HEK293T (cell line): ENCODE results near the gene SPATA13.
"Not testable (repeated sequence)": the region's sequence is repeated elsewhere in the genome, so short reads cannot be mapped to it uniquely, and the experiment has no call there.

Experiments
- CTCF ChIA-PET: fragments of 350-600 bp; formaldehyde crosslinking; extraction: SDS; loops from one replicate; lab custom pipeline; 2021; ENCODE audit warnings: antibody characterized with exemption, inconsistent platforms; lab: Yijun Ruan, JAX
- POLR2A ChIA-PET: fragments of 350-600 bp; formaldehyde crosslinking; extraction: SDS; loops from one replicate; lab custom pipeline; 2020; ENCODE audit warnings: antibody characterized with exemption, inconsistent platforms; lab: Yijun Ruan, JAX
- DNase-seq: peaks from one replicate; pipeline ENCODE4 v3.0.0; 2012; ENCODE audit warnings: mixed read lengths; ENCODE audit errors: extremely low spot score
- ARNT ChIP-seq: fragments of 450-650 bp; IDR thresholded peaks from 2 replicates; pipeline ENCODE4 v1.6.1; 2017; ENCODE audit warnings: mild to moderate bottlenecking
- BHLHE40 ChIP-seq: fragments of 450-650 bp; IDR thresholded peaks from 2 replicates; pipeline ENCODE4 v1.6.1; 2016; ENCODE audit warnings: mild to moderate bottlenecking, moderate library complexity, borderline replicate concordance
- CTBP1 ChIP-seq: fragments of 450-650 bp; IDR thresholded peaks from 2 replicates; pipeline ENCODE4 v1.6.1; 2016; ENCODE audit warnings: borderline replicate concordance
- ELF4 ChIP-seq: fragments of 450-650 bp; IDR thresholded peaks from 2 replicates; pipeline ENCODE4 v1.6.1; 2017; ENCODE audit warnings: antibody characterized with exemption
- FOXA1 ChIP-seq: fragments of 450-650 bp; IDR thresholded peaks from 2 replicates; pipeline ENCODE4 v1.6.1; 2016; ENCODE audit warnings: mild to moderate bottlenecking
- FOXK2 ChIP-seq: fragments of 450-650 bp; IDR thresholded peaks from 2 replicates; pipeline ENCODE4 v1.6.1; 2016; ENCODE audit warnings: mild to moderate bottlenecking
- FOXM1 ChIP-seq: fragments of 450-650 bp; IDR thresholded peaks from 2 replicates; pipeline ENCODE4 v1.6.1; 2017; ENCODE audit warnings: mild to moderate bottlenecking, borderline replicate concordance
- HDGF ChIP-seq: fragments of 450-650 bp; IDR thresholded peaks from 2 replicates; pipeline ENCODE4 v1.6.1; 2017; ENCODE audit warnings: antibody characterized with exemption, borderline replicate concordance
- L3MBTL2 ChIP-seq: fragments of 450-650 bp; conservative IDR thresholded peaks from 2 replicates; pipeline ENCODE4 v1.6.1; 2016; ENCODE audit warnings: mild to moderate bottlenecking
- LEF1 ChIP-seq: fragments of 450-650 bp; IDR thresholded peaks from 2 replicates; pipeline ENCODE4 v1.6.1; 2017; ENCODE audit warnings: mild to moderate bottlenecking, borderline replicate concordance
- NFRKB ChIP-seq: fragments of 450-650 bp; IDR thresholded peaks from 2 replicates; pipeline ENCODE4 v1.6.1; 2016; ENCODE audit warnings: mild to moderate bottlenecking, moderate library complexity
- PKNOX1 ChIP-seq: fragments of 450-650 bp; IDR thresholded peaks from 2 replicates; pipeline ENCODE4 v1.6.1; 2016
- SP1 ChIP-seq: fragments of 450-650 bp; IDR thresholded peaks from 2 replicates; pipeline ENCODE4 v1.6.1; 2017
- SUZ12 ChIP-seq: fragments of 450-650 bp; IDR thresholded peaks from 2 replicates; pipeline ENCODE4 v1.6.1; 2016; ENCODE audit warnings: mild to moderate bottlenecking
- TARDBP ChIP-seq: fragments of 450-650 bp; IDR thresholded peaks from 2 replicates; pipeline ENCODE4 v1.6.1; 2016
- ZNF384 ChIP-seq: fragments of 450-650 bp; IDR thresholded peaks from 2 replicates; pipeline ENCODE4 v1.6.1; 2016

SPATA13 gene

DNA sequence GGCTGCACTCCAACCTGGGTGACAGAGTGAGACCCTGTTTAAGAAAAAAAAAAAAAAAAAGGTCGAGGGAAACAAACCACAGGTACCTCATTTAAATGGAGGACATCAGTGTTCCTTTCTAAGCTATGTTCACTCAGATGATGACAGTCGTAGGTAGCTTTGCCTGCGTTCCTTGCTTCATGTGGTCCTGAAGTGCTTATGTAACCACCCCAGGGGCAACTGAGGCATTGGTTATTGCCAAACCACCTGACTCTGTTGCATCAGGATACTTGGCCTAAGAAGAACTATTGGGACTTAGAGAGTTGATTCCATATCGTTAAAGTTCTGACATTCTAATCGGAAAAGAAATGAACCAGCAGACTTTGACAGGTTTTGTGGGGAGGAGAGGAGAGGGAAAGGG, 51.7 kb downstream of the SPATA13 start:
- TF ChIP-seq TARDBP (no peak), SUZ12 (no peak), FOXM1 (no peak), NFRKB (no peak), FOXA1 (no peak), ELF4 (no peak), L3MBTL2 (no peak), HDGF (no peak)
- DNase-seq, result no peak
- CTCF ChIA-PET, result no interaction called here
- POLR2A ChIA-PET, result no interaction called here

- POLR2A ChIA-PET, result no interaction called here
- CTCF ChIA-PET, result no interaction called here
- no peak for DNase-seq
- TF ChIP-seq TARDBP (no peak), ELF4 (no peak), ZNF384 (no peak), ARNT (no peak), BHLHE40 (no peak), SUZ12 (no peak), HDGF (no peak), PKNOX1 (no peak), LEF1 (no peak), FOXA1 (no peak), FOXM1 (no peak), FOXK2 (no peak)
Observed at GRCh38 chr13:24212674-24213073, 52.2 kb downstream of the SPATA13 start.

GRCh38 chr13:24213932-24214331, 53.4 kb downstream of the SPATA13 start:
- ChIA-PET POLR2A (no interaction called here), CTCF (no interaction called here)
- no peak for DNase-seq
- TF ChIP-seq CTBP1 (no peak), TARDBP (no peak), FOXM1 (no peak), HDGF (no peak), ARNT (no peak), ZNF384 (no peak), FOXA1 (no peak), SP1 (no peak), SUZ12 (no peak), NFRKB (no peak), BHLHE40 (no peak), L3MBTL2 (no peak), LEF1 (no peak), ELF4 (no peak), FOXK2 (no peak), PKNOX1 (no peak)

GRCh38 chr13:24214528-24214927, 54.0 kb downstream of the SPATA13 start:
- TF ChIP-seq SP1 (no peak), TARDBP (no peak), LEF1 (no peak), NFRKB (no peak)
- POLR2A ChIA-PET, result no interaction called here
- CTCF ChIA-PET, result interaction anchor here (1.3 kb wide), 1 partner anchor 15 kb away, joined by 4 read pairs; no protein-coding TSS in a partner anchor
- DNase-seq, result no peak

GRCh38 chr13:24215126-24215525, 54.6 kb downstream of the SPATA13 start:
- ChIA-PET POLR2A (interaction anchor here (0.7 kb wide), 2 partner anchors 12 to 962 kb away, joined by 3 to 6 read pairs; no protein-coding TSS in a partner anchor), CTCF (interaction anchor here (1.3 kb wide), 1 partner anchor 14 kb away, joined by 4 read pairs; no protein-coding TSS in a partner anchor)
- no peak for TF ChIP-seq PKNOX1
- TF ChIP-seq ELF4, result no peak
- no peak for TF ChIP-seq ARNT
- no peak for TF ChIP-seq CTBP1
- TF ChIP-seq TARDBP, result no peak
- TF ChIP-seq NFRKB, result no peak
- TF ChIP-seq FOXK2, result no peak
- TF ChIP-seq SP1, result no peak
- no peak for TF ChIP-seq LEF1
- no peak for TF ChIP-seq L3MBTL2
- no peak for TF ChIP-seq FOXA1
- no peak for TF ChIP-seq FOXM1
- TF ChIP-seq SUZ12, result no peak
- TF ChIP-seq HDGF, result no peak
- TF ChIP-seq BHLHE40, result no peak
- TF ChIP-seq ZNF384, result no peak
- no peak for DNase-seq

GRCh38 chr13:24215732-24216131, 55.2 kb downstream of the SPATA13 start:
- CTCF ChIA-PET, result interaction anchor here (1.3 kb wide), 1 partner anchor 13 kb away, joined by 4 read pairs; no protein-coding TSS in a partner anchor
- TF ChIP-seq CTBP1, result no peak
- DNase-seq, result no peak
- POLR2A ChIA-PET, result interaction anchor here (0.7 kb wide), 2 partner anchors 12 to 962 kb away, joined by 3 to 6 read pairs; no protein-coding TSS in a partner anchor

DNA sequence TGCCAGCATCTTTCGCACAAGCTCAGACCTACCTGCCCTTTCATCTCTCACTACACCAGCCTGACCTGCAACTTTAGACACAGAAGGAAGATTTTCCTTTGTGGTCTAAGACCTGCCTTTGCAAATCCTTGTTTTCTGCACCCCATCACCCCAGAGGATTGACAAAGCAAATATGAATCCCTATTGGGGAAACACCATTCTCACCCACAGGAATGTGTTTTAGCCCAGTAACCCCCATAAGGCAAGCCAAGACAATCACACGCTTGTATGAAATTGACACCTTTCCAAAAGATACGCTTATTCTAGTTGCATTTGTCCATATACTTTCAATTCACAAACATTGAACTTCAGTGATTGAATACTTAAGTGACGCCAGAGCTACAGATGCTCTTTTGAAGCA, 55.7 kb downstream of the SPATA13 start:
- TF ChIP-seq L3MBTL2, result no peak
- no peak for DNase-seq
- CTCF ChIA-PET, result no interaction called here
- POLR2A ChIA-PET, result no interaction called here

DNA sequence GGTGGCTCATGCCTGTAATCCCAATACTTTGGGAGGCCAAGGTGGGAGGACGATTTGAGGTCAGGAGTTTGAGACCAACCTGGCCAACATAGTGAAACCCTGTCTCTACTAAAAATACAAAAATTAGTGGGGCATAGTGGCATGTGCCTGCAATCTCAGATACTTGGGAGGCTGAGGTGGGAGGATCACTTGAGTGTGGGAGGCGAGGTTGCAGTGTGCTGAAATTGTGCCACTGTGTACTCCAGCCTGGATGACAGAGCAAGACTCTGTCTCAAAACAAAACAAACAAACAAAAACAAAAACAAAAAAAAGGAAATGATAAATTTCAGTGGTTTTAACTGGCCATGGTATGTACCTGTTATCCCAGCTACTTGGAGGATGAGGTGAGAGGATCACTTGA, 56.3 kb downstream of the SPATA13 start:
- DNase-seq, CTCF ChIA-PET, POLR2A ChIA-PET: not testable (repeated sequence)
